ENCODE measurements around the gene SCLY. TPM values are rescaled to one million over a fixed set of nuclear protein-coding genes. Genes with fewer than 3 reads are reported as not detected.

The SCLY gene
- total RNA-seq, 6 experiments from 2014 or later, result 24.4 to 54.2 (median 35.9) TPM

DNA sequence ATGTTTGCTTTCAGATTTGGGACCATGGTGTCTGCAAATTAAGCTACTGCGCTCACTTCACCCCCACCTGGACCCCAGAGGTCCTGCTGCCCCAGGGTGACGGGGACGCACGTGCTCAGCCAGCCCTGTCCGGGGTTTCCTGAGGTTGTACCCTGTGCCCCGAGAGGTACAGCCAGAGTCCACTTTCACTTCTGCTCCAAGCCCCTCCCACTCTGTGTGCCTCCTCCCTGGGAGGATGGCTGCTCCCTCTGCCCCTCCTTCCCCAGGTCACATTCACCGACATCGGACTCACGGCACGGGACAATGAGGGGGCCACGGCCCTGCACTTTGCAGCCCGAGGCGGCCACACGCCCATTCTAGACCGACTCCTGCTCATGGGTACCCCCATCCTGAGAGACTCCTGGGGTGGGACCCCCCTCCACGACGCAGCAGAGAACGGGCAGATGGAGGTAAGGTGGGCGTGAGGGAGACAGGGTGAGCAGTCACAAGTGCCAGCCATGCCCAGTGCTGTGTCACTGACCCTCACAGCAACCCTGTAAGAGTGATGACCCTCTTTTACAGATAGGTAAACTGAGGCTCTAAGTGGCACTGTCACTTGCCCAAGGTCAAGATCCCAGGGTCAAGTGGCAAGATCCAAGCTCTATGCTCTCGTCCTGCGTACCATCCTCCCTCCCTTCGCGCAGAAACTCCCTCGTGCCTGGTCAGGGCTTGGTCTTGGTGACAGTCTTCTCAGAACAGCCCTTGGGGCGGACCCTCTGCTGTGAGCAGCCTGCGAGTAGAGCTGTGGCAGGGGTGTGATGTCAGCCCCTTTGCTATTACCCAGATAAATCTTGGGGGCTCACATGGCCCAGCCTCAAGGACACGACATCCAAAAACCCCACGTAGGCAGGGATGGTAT, 47.0 kb downstream of the SCLY start:
- DNase-seq (peak; percentile 76 to 89 (median 88)), ATAC-seq (peak; percentile 94 to 97 (median 95))
- Histone ChIP-seq H3K4me1 (peaks cover 0 to 7% (median 3%) of the 10 kb centered on the region in 4 donors), H3K36me3 (no peaks in the 10 kb centered on the region), H3K27me3 (no peaks in the 10 kb centered on the region), H3K9me3 (no peaks in the 10 kb centered on the region), H3K27ac (peak overlapping the region in 2 of 3 donors; percentile 50 to 73), H3K4me3 (peak overlapping the region in 2 of 3 donors; percentile 24 to 30)
- intact Hi-C loops (cut with DNase I), result no loop called here
- WGBS (ENCODE audit: insufficient coverage, low coverage, low lambda C conversion rate, missing lambda C conversion rate), result 0% methylated on average over 4 of the region's 28 CpGs
- no peak for TF ChIP-seq POLR2A (IDR thresholded peaks at IDR 0.05)
- TF ChIP-seq, protein P1, sequence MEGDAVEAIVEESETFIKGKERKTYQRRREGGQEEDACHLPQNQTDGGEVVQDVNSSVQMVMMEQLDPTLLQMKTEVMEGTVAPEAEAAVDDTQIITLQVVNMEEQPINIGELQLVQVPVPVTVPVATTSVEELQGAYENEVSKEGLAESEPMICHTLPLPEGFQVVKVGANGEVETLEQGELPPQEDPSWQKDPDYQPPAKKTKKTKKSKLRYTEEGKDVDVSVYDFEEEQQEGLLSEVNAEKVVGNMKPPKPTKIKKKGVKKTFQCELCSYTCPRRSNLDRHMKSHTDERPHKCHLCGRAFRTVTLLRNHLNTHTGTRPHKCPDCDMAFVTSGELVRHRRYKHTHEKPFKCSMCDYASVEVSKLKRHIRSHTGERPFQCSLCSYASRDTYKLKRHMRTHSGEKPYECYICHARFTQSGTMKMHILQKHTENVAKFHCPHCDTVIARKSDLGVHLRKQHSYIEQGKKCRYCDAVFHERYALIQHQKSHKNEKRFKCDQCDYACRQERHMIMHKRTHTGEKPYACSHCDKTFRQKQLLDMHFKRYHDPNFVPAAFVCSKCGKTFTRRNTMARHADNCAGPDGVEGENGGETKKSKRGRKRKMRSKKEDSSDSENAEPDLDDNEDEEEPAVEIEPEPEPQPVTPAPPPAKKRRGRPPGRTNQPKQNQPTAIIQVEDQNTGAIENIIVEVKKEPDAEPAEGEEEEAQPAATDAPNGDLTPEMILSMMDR (IDR thresholded peaks at IDR 0.05), result no peak

DNA sequence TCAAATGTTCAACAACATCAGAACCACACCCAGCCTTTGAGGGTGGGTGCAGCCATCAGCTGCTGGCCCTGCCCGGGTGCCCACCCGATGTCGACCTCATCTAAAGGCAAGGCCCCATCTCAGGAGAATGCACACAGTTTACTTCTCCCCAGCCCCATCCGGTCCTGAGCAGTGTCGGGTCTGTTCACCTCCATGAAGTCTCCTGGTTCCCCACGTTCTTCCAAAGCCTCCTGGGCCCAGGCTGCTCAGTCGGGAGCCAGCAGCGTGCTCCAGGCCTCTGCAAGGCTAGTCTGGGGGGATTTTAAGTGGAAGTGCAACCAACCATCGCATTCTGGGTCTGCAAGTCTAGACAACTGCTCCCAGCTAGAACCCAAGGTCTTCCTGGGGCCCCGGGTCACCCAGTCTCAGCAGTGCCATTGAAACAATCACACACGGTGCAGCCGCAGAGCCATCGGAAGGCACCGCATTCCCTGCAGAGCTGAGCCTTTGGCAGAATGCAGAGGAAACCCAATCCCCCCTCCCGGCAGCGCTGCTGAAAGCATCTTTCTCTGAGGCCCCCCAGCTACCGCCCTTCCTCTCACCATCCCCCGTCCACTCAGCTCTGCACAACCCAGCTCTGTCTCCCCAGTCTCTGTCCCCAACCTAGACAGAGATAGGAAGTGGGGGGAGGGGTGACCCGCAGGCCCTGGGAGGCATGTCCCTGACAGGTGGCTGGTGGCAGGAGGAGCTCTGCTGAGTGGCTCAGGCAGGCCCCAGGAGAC, 47.8 kb downstream of the SCLY start:
- Histone ChIP-seq H3K4me3 (no peak overlapping the region), H3K27ac (no peak overlapping the region), H3K9me3 (no peaks in the 10 kb centered on the region), H3K27me3 (no peaks in the 10 kb centered on the region), H3K36me3 (no peaks in the 10 kb centered on the region), H3K4me1 (peaks cover 0 to 7% (median 3%) of the 10 kb centered on the region in 4 donors)
- WGBS (ENCODE audit: insufficient coverage, low coverage, low lambda C conversion rate, missing lambda C conversion rate), result 62% methylated on average over 5 of the region's 19 CpGs
- intact Hi-C loops (cut with DNase I), result no loop called here
- TF ChIP-seq POLR2A (IDR thresholded peaks at IDR 0.05), result no peak
- TF ChIP-seq, protein P1 (IDR thresholded peaks at IDR 0.05), result no peak
- peak in 2 of 4 donors; percentile 9 to 29 for ATAC-seq
- DNase-seq, result peak in 2 of 3 donors; percentile 49 to 56

DNA sequence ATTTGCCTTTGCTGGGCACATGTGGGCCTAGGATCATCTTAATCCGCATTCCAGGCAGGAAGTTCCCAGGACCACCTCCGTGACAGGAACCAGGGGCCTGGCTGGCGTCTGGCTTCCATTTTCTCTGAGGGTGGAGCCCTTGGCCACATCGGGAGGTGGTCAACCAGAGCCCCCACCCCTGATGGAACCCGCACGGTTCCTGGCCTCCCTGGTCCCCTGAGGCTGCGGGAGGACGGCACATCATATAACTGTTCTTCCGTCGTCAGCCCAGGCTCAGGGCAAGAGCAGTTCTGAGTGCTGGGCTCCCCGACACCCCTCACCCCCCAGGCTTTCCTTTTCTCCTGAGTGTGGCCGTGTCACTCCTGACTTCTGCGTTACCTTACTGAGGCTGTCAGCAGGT, 52.8 kb downstream of the SCLY start:
- intact Hi-C loops (cut with DNase I), result no loop called here
- Histone ChIP-seq H3K36me3 (no peaks in the 10 kb centered on the region), H3K27ac (no peak overlapping the region), H3K9me3 (no peaks in the 10 kb centered on the region), H3K27me3 (no peaks in the 10 kb centered on the region), H3K4me3 (no peak overlapping the region), H3K4me1 (no peaks in the 10 kb centered on the region)
- no peak for ATAC-seq
- DNase-seq, result peak; percentile 5 to 45 (median 32)
- 80% methylated on average over 2 of the region's 13 CpGs for WGBS (ENCODE audit: insufficient coverage, low coverage, low lambda C conversion rate, missing lambda C conversion rate)
- TF ChIP-seq POLR2A (IDR thresholded peaks at IDR 0.05), result no peak
- TF ChIP-seq, protein P1 (IDR thresholded peaks at IDR 0.05), result no peak

DNA sequence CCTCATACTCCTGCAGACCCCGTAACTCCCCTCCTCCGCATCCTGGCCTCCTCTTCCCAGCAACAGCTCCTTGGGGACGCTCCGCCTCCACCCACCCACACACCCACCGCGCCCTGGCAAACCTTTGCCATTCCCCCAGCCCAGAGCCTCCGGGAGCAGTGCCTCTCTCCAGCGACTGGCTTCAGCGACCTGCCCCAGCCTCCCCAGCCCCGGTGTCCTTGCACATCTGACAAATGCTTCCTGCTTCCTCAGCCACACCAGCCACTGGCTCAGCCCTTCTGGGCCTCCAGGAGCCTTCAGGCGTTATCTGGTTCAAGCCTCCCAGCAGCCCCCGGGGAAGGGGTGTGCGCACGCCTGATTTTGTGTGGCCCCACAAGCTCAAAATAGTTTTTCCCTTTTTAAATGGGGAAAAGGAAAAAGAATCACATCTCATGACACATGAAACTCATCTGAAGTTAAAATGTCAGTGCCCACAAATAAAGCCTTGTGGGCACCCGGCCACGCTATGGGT, 53.6 kb downstream of the SCLY start:
- no peak overlapping the region for H3K27ac ChIP-seq
- no peaks in the 10 kb centered on the region for H3K9me3 ChIP-seq
- ATAC-seq (no peak), DNase-seq (peak in 2 of 3 donors; percentile 12 to 27)
- no peak overlapping the region for H3K4me3 ChIP-seq
- intact Hi-C loops (cut with DNase I), result no loop called here
- TF ChIP-seq, protein P1 (IDR thresholded peaks at IDR 0.05), result no peak
- no peak for TF ChIP-seq POLR2A (IDR thresholded peaks at IDR 0.05)
- WGBS (ENCODE audit: insufficient coverage, low coverage, low lambda C conversion rate, missing lambda C conversion rate), result 80% methylated on average over 15 of the region's 16 CpGs
- no peaks in the 10 kb centered on the region for H3K27me3 ChIP-seq
- no peaks in the 10 kb centered on the region for H3K36me3 ChIP-seq
- no peaks in the 10 kb centered on the region for H3K4me1 ChIP-seq
